Erythroblast (primary cell): ENCODE results near the gene AIG1.
"Not testable (repeated sequence)": the region's sequence is repeated elsewhere in the genome, so short reads cannot be mapped to it uniquely, and the experiment has no call there.

ENCODE experiments used
- GATA1 ChIP-seq: IDR thresholded peaks from 2 replicates; pipeline ENCODE4 v1.6.1; 2011; ENCODE audit warnings: low read depth, mild to moderate bottlenecking, control low read depth, low read length, moderate library complexity
- POLR2A ChIP-seq: IDR thresholded peaks from 2 replicates; pipeline ENCODE4 v1.6.1; 2011; ENCODE audit warnings: mild to moderate bottlenecking, low read length

DNA sequence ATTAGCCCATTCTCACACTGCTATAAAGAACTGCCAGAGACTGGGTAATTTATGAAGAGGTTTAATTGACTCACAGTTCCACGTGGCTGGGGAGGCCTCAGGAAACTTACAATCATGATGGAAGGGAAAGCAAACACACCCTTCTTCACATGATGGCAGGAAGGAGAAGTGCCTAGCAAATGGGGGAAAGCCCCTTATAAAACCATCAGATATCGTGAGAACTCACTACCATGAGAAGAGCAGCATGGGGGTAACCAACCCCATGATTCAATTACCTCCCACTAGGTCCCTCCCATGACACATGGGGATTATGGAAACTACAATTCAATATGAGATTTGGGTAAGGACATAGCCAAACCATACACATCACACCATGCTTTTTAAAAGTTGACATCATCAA lies 39.8 kb upstream of the AIG1 start:
- not testable (repeated sequence) for TF ChIP-seq POLR2A, GATA1
